IPS DF 4.7 (cell line): ENCODE results near the gene APCDD1L.
"Not testable (repeated sequence)": the region's sequence is repeated elsewhere in the genome, so short reads cannot be mapped to it uniquely, and the experiment has no call there.

Experiments
- DNase-seq: peaks from one replicate; pipeline ENCODE4 v3.0.0-alpha.2; 2013; ENCODE audit warnings: low spot score; ENCODE audit errors: extremely low read depth

Gene APCDD1L

GRCh38 chr20:58446264-58446959 lies 68.8 kb downstream of the APCDD1L start:
- no peak for DNase-seq

DNA sequence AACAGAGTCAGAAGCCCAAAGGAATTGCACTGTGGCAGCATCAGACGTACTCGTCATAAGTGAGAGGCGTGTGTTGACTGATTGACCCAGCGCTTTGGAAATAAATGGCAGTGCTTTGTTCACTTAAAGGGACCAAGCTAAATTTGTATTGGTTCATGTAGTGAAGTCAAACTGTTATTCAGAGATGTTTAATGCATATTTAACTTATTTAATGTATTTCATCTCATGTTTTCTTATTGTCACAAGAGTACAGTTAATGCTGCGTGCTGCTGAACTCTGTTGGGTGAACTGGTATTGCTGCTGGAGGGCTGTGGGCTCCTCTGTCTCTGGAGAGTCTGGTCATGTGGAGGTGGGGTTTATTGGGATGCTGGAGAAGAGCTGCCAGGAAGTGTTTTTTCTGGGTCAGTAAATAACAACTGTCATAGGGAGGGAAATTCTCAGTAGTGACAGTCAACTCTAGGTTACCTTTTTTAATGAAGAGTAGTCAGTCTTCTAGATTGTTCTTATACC lies 70.4 kb downstream of the APCDD1L start:
- no peak for DNase-seq

DNA sequence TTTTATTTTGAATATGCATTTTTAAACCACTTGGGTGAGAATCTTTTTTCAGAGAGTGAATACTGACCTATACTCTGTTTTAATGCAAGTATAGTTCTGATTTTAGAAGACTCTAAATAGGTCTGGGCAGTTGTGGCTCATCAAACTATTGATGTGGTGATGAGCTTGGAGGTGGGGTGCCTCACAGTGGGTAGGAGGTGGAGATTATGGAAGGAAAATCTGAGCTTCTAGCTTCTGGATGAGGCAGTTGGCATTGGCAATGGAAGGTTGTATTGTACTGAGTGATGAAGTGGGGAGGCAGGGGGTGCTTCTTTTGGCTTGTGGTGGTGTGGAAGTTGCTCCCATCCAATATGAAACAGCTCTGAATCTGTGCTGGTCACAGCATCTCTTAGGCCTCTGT lies 73.5 kb downstream of the APCDD1L start:
- no peak for DNase-seq

DNA sequence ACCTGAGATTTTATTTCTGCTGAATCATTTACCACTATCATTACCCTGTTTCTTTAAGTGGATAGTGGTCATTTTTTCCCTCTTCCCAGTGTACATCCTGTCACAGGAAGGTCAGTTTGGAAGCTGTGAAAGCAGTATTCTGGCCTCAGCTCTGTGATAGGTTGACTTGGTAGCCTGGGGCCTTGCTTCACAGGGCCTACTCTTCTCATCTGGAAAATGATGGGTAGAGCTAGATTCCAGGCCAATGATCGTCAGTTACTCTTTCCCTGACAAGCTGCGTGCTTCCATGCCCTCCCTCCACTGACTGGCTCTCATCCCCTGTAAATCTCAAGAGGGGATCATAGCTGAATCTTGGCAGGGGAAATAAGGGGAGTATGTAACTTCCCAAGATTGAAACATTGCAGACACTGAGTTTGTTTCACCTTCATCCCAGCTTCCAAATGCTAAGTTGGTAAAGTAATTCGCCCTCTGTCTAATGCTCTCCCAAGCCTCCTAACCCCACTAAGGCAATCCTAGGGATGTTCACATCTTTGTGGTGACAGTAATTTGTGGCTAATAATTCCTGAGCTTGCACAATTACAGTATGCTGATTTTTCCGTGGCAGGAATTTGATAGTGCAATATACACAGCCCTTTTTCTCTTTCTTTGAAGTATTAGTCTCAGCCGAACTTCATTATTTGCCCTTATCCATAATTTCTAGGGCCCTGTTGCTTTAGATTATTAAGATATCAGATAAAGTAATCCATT lies 75.0 kb downstream of the APCDD1L start:
- no peak for DNase-seq

- DNase-seq = no peak
These were observed 76.0 kb downstream of the APCDD1L start for GRCh38 chr20:58438970-58439808.

- no peak for DNase-seq
These were observed 78.1 kb downstream of the APCDD1L start for GRCh38 chr20:58436868-58437645.

GRCh38 chr20:58435237-58435636 lies 80.0 kb downstream of the APCDD1L start:
- DNase-seq = no peak

GRCh38 chr20:58434326-58434725 lies 80.9 kb downstream of the APCDD1L start:
- no peak for DNase-seq

- DNase-seq = no peak
These were observed 81.4 kb downstream of the APCDD1L start for GRCh38 chr20:58433759-58434158.

DNA sequence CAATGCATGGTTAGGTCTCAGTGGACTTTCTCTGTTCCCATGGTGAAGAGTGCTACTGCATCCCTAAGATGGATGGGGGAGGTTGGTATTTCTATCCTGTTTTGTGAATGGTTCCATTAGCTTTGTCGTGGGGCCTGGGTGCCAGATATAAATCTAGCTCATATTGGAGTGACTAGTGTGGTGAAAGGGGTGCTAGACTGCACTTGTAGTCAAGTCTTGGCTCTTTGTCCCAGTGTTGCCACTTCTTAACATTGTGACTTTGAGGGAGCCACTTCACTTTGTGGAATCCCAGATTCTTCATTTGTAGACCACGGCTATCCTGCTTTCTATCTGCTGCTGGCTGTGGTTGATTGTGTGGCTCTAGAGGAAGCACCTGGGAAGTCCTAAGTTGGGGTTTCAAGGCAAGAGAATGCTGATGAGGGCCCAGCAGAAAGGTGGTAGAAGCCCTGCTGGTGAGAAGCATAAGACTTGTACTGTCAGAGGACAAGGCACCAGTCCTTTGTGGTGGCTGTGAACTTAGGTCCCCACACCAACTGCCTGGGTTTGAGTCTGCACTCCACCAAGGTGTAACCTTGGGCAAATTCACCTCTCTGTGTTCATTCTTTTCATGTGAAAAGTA lies 82.1 kb downstream of the APCDD1L start:
- DNase-seq = no peak

GRCh38 chr20:58432186-58432954 lies 82.8 kb downstream of the APCDD1L start:
- no peak for DNase-seq

- DNase-seq = no peak
These were observed 84.1 kb downstream of the APCDD1L start for GRCh38 chr20:58431134-58431533.

GRCh38 chr20:58429303-58429702 lies 85.9 kb downstream of the APCDD1L start:
- DNase-seq = no peak

DNA sequence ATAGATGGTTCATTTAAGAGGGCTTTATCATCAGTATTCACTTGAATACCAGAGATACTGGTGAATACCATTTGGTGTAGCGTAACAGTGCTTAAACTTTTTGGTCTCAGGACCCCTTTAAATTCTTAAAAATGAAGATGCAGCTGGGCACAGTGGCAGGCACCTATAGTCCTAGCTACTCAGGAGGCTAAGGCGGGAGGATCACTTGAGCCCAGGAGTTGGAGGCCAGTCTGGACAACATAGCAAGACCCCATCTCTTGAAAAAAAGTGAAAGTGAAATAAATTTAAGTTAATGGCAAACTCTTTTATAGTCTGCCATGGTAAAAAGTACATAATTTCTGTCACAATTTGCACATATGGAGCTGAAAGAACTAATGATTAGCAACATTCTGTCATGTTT lies 86.8 kb downstream of the APCDD1L start:
- no peak for DNase-seq

GRCh38 chr20:58427571-58427970 lies 87.6 kb downstream of the APCDD1L start:
- DNase-seq = not testable (repeated sequence)

DNA sequence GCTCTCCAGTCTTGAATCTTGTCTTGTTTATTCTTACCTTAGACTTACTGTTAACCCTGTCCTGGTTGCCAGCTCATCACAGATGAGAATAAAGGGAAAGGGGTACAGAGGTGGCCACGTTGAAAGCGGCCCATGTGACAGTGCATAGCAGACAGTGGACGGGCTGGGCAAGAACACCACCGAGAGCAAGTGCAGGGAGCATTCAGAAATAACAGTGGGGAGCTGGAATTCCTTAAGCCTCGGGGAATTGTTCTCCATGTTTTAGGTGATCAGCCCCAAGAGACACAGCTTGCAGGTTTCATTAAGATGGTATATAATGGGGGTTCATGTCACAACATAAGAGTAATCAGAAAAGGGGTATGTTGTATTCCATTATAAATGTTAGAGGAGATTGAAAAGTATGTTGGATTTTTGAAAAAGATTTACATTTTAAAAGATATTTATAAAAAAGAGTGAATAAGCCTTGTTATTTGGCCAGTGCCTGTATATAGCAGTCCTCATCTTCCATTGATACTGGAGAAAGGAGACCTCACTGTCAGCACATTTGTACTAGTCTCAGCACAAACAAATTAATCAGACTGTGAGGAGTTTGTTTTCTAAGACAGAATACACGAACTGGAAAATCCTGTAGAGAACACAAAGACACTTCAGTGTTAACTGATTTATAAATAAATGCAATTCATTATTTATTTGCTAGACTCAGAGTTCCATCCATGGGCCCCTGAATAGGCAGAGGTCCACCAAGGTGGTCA lies 90.8 kb downstream of the APCDD1L start:
- no peak for DNase-seq

GRCh38 chr20:58421497-58421850 lies 93.7 kb downstream of the APCDD1L start:
- no peak for DNase-seq

DNA sequence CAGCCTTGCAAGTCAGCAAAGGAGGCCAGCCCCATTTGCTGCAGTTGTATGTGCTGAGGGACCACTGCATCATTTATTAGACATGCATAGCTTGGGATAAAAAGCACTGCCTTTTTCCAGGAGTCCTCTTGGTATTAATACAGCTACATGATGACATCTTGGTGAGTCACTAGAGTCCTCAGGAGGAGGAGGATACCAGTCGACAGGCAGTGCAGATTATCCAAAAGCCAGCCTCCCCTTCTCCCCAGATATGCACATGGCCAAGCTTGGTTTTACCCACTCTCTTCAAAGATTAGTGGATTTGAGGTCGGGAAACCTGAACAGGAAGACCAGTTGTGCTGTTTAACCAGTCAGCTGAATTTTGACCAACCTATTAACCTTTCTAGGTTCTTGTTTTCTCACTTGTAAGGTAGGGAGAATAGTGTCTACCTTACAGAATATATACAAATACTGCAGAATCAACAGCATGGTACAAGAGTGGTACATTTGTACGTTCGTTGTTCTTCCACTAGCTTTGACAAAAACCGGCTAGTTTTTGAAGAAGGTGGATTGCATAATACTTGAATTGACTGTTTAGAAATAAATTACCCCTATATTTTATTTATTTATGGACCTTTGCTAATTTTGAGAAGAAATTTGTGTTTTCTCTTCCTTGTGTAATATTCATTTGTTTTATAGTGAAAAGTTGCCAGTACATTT lies 94.3 kb downstream of the APCDD1L start:
- no peak for DNase-seq
